GM12801 (cell line): ENCODE results near the gene GMPPB.

Experiments
- TF ChIP-seq, protein P1 (sequence below): IDR thresholded peaks from one replicate; pipeline ENCODE4 v1.5.1; 2011; ENCODE audit warnings: control low read depth; ENCODE audit not compliant: insufficient read length; ENCODE audit errors: extremely low read depth

Gene GMPPB

DNA sequence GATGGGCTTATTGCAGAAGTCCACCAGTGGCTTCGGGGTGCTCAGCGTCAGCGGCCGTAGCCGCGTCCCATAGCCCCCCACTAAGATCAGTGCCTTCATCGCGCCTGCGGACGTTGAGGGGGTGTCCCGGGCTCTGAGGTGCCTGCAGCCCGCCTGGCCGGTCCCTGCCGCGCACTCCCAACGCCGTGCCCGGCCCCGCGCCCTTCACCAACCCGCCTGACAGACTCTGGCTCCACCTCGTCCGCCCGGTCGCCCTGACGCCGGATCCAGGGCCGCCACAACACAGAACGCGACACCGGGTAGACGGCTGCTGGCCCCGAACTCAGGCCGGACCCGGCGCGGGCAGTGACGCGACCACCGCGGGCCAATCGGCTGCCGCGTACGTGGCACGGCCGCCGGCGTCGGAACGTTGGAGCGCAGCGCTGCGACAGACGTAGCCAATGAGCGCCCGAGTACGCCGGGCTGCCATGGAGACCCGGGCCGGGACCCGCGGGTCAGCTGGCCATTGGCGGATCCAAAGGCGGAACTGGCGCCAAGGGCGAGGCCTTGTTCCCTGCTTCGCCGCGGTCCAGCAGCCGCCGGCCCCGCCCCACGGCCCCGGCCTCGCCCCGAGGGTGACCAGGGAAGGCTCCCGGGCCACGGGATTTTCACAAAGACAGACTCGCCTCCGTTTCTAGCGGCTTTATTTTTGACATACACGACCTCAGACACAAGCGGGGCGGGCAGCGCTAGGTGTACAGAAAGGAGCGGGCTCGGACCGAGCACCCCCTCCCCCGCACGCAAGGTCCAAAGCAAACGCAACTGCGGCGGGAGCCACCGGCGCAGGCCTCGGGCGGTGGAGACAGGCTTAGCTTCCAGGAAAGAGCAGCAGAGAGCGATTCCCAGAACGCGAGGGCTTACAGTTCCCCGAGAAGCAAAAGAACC is at the start of gene GMPPB:
Gene GMPPB, minus strand, starts transcription at position 324 of the 924 bp plus-strand sequence. Its CDS starts 225 bp downstream, at position 99.
- TF ChIP-seq, protein P1, sequence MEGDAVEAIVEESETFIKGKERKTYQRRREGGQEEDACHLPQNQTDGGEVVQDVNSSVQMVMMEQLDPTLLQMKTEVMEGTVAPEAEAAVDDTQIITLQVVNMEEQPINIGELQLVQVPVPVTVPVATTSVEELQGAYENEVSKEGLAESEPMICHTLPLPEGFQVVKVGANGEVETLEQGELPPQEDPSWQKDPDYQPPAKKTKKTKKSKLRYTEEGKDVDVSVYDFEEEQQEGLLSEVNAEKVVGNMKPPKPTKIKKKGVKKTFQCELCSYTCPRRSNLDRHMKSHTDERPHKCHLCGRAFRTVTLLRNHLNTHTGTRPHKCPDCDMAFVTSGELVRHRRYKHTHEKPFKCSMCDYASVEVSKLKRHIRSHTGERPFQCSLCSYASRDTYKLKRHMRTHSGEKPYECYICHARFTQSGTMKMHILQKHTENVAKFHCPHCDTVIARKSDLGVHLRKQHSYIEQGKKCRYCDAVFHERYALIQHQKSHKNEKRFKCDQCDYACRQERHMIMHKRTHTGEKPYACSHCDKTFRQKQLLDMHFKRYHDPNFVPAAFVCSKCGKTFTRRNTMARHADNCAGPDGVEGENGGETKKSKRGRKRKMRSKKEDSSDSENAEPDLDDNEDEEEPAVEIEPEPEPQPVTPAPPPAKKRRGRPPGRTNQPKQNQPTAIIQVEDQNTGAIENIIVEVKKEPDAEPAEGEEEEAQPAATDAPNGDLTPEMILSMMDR = no peak

GRCh38 chr3:49772703-49773102 is 49.0 kb upstream of the GMPPB start:
- TF ChIP-seq, protein P1 = no peak

DNA sequence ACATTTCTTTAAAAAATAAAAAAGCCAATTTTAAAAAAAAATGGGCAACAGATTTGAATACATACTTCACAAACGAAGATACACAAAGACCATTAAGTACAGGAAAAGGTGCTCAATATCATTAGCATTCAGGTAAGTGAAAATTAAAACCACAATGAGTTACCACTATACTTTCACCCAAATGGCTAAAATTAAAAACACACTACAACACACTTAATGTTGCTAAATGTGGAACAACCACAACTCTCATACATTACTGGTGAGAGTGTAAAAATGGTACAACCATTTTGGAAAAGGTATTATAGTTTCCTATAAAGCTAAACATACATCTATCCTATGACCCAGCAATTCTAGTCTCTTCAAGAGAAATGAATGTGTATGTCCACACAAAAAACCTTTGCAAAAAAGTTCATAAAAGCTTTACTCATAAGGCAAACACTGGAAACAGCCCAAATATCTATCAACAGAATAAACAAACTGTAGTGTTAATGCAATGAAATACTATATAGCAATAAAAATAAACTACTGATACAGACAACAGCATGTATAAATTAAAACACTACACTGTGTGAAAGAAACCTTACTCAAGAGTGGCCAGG is 47.7 kb upstream of the GMPPB start:
- TF ChIP-seq, protein P1 = no peak

GRCh38 chr3:49769926-49770325 is 46.2 kb upstream of the GMPPB start:
- TF ChIP-seq, protein P1 = no peak

DNA sequence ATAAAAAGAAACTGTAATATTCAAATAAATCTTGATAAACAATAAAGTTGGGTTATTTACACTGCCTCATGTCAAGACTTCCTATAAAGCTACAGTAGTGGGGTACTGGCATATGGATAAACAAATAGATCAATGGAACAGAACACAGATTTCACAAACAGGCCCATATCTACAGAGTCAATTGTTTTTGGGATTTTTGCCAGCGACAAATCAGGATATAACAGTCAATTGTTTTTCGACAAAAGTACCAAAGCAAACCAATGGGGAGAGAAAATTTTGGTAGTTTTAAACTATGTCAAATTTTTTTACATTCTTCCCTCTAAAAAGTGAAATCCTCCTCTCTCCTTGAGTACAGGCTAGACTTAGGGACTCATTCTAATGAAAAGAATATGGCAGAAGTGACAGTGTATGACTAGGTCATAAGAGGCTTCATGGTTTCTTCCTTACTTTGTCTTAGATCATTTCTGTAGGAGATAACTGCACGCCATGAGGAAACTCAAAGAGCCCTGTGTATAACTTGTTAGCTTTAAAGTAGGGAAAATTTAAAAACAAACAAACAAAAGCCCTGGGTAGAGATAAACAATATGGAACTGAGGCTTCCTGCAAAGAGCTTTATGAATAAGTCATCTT is 45.6 kb upstream of the GMPPB start:
- TF ChIP-seq, protein P1 = no peak

DNA sequence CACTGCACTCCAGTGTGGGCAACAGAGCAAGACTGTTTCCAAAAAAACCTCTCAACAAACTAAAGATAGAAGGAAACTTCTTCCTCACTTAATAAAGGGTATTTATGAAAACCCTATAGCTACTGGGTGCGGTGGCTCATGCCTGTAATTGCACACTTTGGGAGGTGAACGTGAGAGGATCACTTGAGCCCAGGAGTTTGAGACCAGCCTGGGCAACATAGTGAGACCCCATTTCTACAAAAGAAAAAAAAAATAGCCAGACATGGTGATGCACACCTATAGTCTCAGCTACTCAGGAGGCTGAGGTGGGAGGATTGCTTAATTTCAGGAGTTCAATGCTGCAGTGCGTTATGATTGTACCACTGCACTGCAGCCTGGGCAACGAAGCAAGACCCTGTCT is 40.2 kb upstream of the GMPPB start:
- TF ChIP-seq, protein P1 = no peak

DNA sequence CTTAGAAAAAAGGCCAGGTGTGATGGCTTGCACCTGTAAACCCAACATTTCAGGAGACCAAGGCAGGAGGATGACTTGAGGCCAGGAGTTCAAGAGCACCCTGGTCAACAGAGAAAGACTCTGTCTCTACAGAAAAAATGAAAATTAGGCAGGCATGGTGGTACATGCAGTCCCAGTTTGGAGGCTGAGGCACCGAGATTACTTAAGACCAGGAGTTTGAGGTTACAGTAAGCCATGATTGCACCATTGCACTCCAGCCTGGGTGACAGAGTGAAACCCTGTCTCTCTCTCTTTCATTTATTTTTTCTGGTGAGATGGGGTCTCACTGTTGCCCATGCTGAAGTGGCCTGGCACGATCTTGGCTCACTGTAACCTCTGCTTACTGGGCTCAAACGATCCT is 37.9 kb upstream of the GMPPB start:
- TF ChIP-seq, protein P1 = no peak
